ENCODE measurements around the gene LAIR1.

- TF ChIP-seq CTCF (optimal IDR thresholded peaks at IDR 0.05 in 1 of 3, IDR thresholded peaks at IDR 0.05 in 1 of 3, conservative IDR thresholded peaks at IDR 0.05 in 1 of 3; ENCODE audit: extremely low read depth in 1 of 3, insufficient read depth in 2 of 3, low read length in 3 of 3) (no peak), EZH2 (IDR thresholded peaks at IDR 0.05; ENCODE audit: low read length) (no peak)
Observed at GRCh38 chr19:54325631-54326030, 39.1 kb downstream of the LAIR1 start.
